SK-N-SH (cell line): Measurements from ENCODE around the gene RGS7. TPM values are rescaled to one million over a fixed set of nuclear protein-coding genes. Genes with fewer than 3 reads are reported as not detected.

Experiments used
- CTCF ChIA-PET: fragments of 300-600, 350-600 bp; formaldehyde crosslinking; extraction: SDS; loops from one replicate; lab custom pipeline; 2021; lab: Yijun Ruan, JAX
- POLR2A ChIA-PET: fragments of 350-600 bp; sonication (Branson Sonifier 250); formaldehyde crosslinking; extraction: SDS; loops from one replicate; lab custom pipeline; 2020; ENCODE audit warnings: antibody characterized with exemption, inconsistent platforms; lab: Yijun Ruan, JAX
- DNase-seq: peaks from one replicate; pipeline ENCODE4 v3.0.0; 2012
- H2AFZ ChIP-seq: fragments of 200-600 bp; sonication (generic); 2 replicates; pipeline ENCODE4 v1.8.1; 2016; ENCODE audit warnings: antibody characterized with exemption, mild to moderate bottlenecking, low read depth
- H3F3A ChIP-seq: fragments of 200-600 bp; sonication (generic); replicated peaks from 2 replicates; pipeline ENCODE3; 2016; ENCODE audit warnings: antibody characterized with exemption, mild to moderate bottlenecking; ENCODE audit not compliant: insufficient read depth
- H3K27ac ChIP-seq, 2 experiments: fragments of 200-500 bp in 1 of 2; fragments of 200-600 bp in 1 of 2; sonication (Bioruptor generic) in 1 of 2; sonication (generic), shearing (Covaris generic) in 1 of 2; 2 replicates each; pipeline versions ENCODE4 v1.5.1 to v1.6.1; 2014 to 2016; ENCODE audit warnings: low read depth in 2 of 2, inconsistent platforms in 1 of 2, low read length in 1 of 2, mild to moderate bottlenecking in 1 of 2, mixed read lengths in 1 of 2
- H3K27me3 ChIP-seq: fragments of 200-600 bp; sonication (generic), shearing (Covaris generic); 2 replicates; pipeline ENCODE4 v1.6.1; 2016; ENCODE audit warnings: mixed run types; ENCODE audit not compliant: insufficient read depth
- H3K36me3 ChIP-seq, 2 experiments: fragments of 200-500 bp in 1 of 2; fragments of 200-600 bp in 1 of 2; sonication (Bioruptor generic) in 1 of 2; sonication (generic) in 1 of 2; replicated peaks in 1 of 2; 2 replicates each; pipeline versions ENCODE3 to v1.5.1; 2014 to 2016; ENCODE audit warnings: low read length in 1 of 2, mild to moderate bottlenecking in 1 of 2; ENCODE audit not compliant: insufficient read depth in 2 of 2, control insufficient read depth in 1 of 2
- H3K4me1 ChIP-seq, 2 experiments: fragments of 200-500 bp in 1 of 2; fragments of 200-600 bp in 1 of 2; sonication (Bioruptor generic) in 1 of 2; sonication (generic), shearing (Covaris generic) in 1 of 2; 2 replicates each; pipeline versions ENCODE4 v1.5.1 to v1.6.1; 2014 to 2016; ENCODE audit warnings: low read depth in 1 of 2, low read length in 1 of 2, mixed run types in 1 of 2; ENCODE audit not compliant: insufficient read depth in 2 of 2, control insufficient read depth in 1 of 2
- H3K4me2 ChIP-seq: fragments of 200-600 bp; sonication (generic), shearing (Covaris generic); 2 replicates; pipeline ENCODE4 v1.6.1; 2017; ENCODE audit warnings: mixed run types
- H3K4me3 ChIP-seq, 2 experiments: fragments of 200-500 bp in 1 of 2; fragments of 200-600 bp in 1 of 2; sonication (Bioruptor generic) in 1 of 2; sonication (generic), shearing (Covaris generic) in 1 of 2; 2 replicates each; pipeline versions ENCODE4 v1.5.1 to v1.8.1; 2014 to 2016; ENCODE audit warnings: low read depth in 2 of 2, inconsistent platforms in 1 of 2, low read length in 1 of 2, mild to moderate bottlenecking in 1 of 2, mixed read lengths in 1 of 2, moderate library complexity in 1 of 2
- H3K79me2 ChIP-seq: fragments of 200-600 bp; sonication (generic); 2 replicates; pipeline ENCODE4 v1.8.1; 2017; ENCODE audit warnings: mild to moderate bottlenecking; ENCODE audit not compliant: insufficient read depth
- H3K9ac ChIP-seq: fragments of 200-600 bp; sonication (generic); 2 replicates; pipeline ENCODE4 v1.6.1; 2017; ENCODE audit warnings: mixed run types
- H3K9me2 ChIP-seq: fragments of 200-600 bp; sonication (generic); 2 replicates; pipeline ENCODE4 v1.6.1; 2017; ENCODE audit warnings: mixed run types
- H3K9me3 ChIP-seq: fragments of 200-600 bp; sonication (generic); 2 replicates; pipeline ENCODE4 v1.6.1; 2017; ENCODE audit warnings: mixed run types, mild to moderate bottlenecking, moderate library complexity
- H4K20me1 ChIP-seq: fragments of 200-600 bp; sonication (generic); 2 replicates; pipeline ENCODE4 v1.6.1; 2017; ENCODE audit warnings: mild to moderate bottlenecking, mixed run types; ENCODE audit not compliant: insufficient read depth
- CHD2 ChIP-seq: fragments of 150-350 bp; IDR thresholded peaks from 2 replicates; pipeline ENCODE4 v1.6.1; 2018; ENCODE audit warnings: low read length; ENCODE audit not compliant: partially characterized antibody
- ELF1 ChIP-seq: IDR thresholded peaks from 2 replicates; pipeline ENCODE4 v1.4.0; 2012
- FOXJ3 ChIP-seq: sonication (generic); formaldehyde crosslinking; IDR thresholded peaks from 2 replicates; pipeline ENCODE4 v1.5.1; 2020; ENCODE audit warnings: mild to moderate bottlenecking, missing genetic modification reagents
- FOXM1 ChIP-seq: IDR thresholded peaks from 2 replicates; pipeline ENCODE4 v1.4.0; 2012; ENCODE audit warnings: low read depth, mild to moderate bottlenecking
- GABPA ChIP-seq: IDR thresholded peaks from 2 replicates; pipeline ENCODE4 v1.4.0; 2012; ENCODE audit warnings: low read depth, mild to moderate bottlenecking
- GATA2 ChIP-seq: sonication (generic); formaldehyde crosslinking; IDR thresholded peaks from 2 replicates; pipeline ENCODE4 v1.5.0; 2020; ENCODE audit warnings: mild to moderate bottlenecking, missing genetic modification reagents
- MAX ChIP-seq: IDR thresholded peaks from 2 replicates; pipeline ENCODE4 v1.4.0; 2012; ENCODE audit warnings: low read depth
- MXI1 ChIP-seq: IDR thresholded peaks from 2 replicates; pipeline ENCODE4 v1.6.1; 2012; ENCODE audit warnings: mild to moderate bottlenecking, low read depth, low read length, improper control_type of control experiment
- NRF1 ChIP-seq: IDR thresholded peaks from 2 replicates; pipeline ENCODE4 v1.6.1; 2012; ENCODE audit warnings: low read depth, mild to moderate bottlenecking, low read length
- RAD21 ChIP-seq: IDR thresholded peaks from 2 replicates; pipeline ENCODE4 v1.6.1; 2012; ENCODE audit warnings: mild to moderate bottlenecking, low read length
- REST ChIP-seq: IDR thresholded peaks from 2 replicates; pipeline ENCODE4 v1.6.1; 2012; ENCODE audit warnings: mild to moderate bottlenecking, low read depth, low read length, moderate library complexity
- TAF1 ChIP-seq: IDR thresholded peaks from 2 replicates; pipeline ENCODE4 v1.6.1; 2012; ENCODE audit warnings: low read depth, mild to moderate bottlenecking, low read length, moderate library complexity, borderline replicate concordance
- YY1 ChIP-seq: IDR thresholded peaks from 2 replicates; pipeline ENCODE4 v1.4.0; 2012; ENCODE audit warnings: low read depth, mild to moderate bottlenecking
- WGBS: methylation state at CpG from one replicate; pipeline ENCODE4 v1.1.6; 2017; ENCODE audit warnings: low lambda C conversion rate; 5-methylcytosine and 5-hydroxymethylcytosine counted together
- polyA plus RNA-seq, 3 experiments: library from polyadenylated mRNA; depleted of rRNA; stranded (reverse); fragments of >200 nt; gene quantifications; 2 replicates each; pipeline ENCODE4 v1.2.3, GENCODE V29; 2012
- TF ChIP-seq, protein P1 (sequence below): fragments of 150-350 bp; IDR thresholded peaks from 2 replicates; pipeline ENCODE4 v1.6.1; 2016; ENCODE audit warnings: mild to moderate bottlenecking, low read depth, low read length
- TF ChIP-seq, protein P2 (sequence below): IDR thresholded peaks from 2 replicates; pipeline ENCODE4 v1.4.0; 2012; ENCODE audit warnings: low read depth, borderline replicate concordance

Gene RGS7
- polyA plus RNA-seq, 1 of the 3 experiments (the other 2 are of a cell fraction): 0.36 TPM

DNA sequence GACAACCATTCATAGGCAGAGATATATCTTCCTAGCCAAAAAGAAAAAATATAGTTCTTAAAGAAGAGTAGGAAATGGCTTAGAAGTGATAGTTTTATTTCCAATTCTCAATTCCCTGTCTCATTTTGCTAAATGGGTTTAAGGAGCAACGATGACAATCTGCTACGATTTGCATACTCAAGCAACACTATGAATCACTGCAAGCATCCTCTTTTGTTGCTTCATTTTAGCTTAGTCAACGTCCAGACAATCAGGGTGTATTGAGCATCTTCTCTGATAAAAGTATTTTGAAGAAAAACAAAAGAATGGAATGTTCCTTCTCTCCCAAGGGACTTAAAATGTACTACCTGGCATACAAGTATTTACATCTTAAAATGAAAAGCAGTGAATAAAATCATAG is 80.6 kb downstream of the RGS7 start:
- H3K4me2 ChIP-seq: no peak overlapping the region
- no peaks in the 10 kb centered on the region for H4K20me1 ChIP-seq
- TF ChIP-seq FOXJ3 (CRISPR knock-in tag): no peak
- TF ChIP-seq, protein P1, sequence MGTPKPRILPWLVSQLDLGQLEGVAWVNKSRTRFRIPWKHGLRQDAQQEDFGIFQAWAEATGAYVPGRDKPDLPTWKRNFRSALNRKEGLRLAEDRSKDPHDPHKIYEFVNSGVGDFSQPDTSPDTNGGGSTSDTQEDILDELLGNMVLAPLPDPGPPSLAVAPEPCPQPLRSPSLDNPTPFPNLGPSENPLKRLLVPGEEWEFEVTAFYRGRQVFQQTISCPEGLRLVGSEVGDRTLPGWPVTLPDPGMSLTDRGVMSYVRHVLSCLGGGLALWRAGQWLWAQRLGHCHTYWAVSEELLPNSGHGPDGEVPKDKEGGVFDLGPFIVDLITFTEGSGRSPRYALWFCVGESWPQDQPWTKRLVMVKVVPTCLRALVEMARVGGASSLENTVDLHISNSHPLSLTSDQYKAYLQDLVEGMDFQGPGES: no peak
- no peak for TF ChIP-seq NRF1
- TF ChIP-seq TAF1: no peak
- no peak for TF ChIP-seq RAD21
- no peak for TF ChIP-seq MXI1
- no peak for TF ChIP-seq FOXM1
- TF ChIP-seq GATA2 (CRISPR knock-in tag): no peak
- TF ChIP-seq, protein P2, sequence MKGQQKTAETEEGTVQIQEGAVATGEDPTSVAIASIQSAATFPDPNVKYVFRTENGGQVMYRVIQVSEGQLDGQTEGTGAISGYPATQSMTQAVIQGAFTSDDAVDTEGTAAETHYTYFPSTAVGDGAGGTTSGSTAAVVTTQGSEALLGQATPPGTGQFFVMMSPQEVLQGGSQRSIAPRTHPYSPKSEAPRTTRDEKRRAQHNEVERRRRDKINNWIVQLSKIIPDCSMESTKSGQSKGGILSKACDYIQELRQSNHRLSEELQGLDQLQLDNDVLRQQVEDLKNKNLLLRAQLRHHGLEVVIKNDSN: no peak
- TF ChIP-seq CHD2: no peak
- no peak for TF ChIP-seq ELF1
- no peak for TF ChIP-seq REST
- no peak for TF ChIP-seq GABPA
- TF ChIP-seq YY1: no peak
- no peak for TF ChIP-seq MAX
- TF ChIP-seq, all 33 proteins: peak for 0
- Histone ChIP-seq H3K36me3 (no peaks in the 10 kb centered on the region), H3F3A (no peaks in the 10 kb centered on the region), H2AFZ (no peak overlapping the region), H3K4me3 (no peak overlapping the region), H3K27me3 (no peaks in the 10 kb centered on the region), H3K9me3 (peaks cover 4% of the 10 kb centered on the region; the same call in 1 of the 2 replicates), H3K27ac (peak overlapping the region in 1 of 2 experiments; percentile 91; a peak in 2 of 4 replicates), H3K79me2 (no peaks in the 10 kb centered on the region), H3K9me2 (no peaks in the 10 kb centered on the region), H3K4me1 (no peaks in the 10 kb centered on the region; a peak in 1 of 4 replicates), H3K9ac (no peak overlapping the region)
- DNase-seq: no peak
- ChIA-PET POLR2A (no interaction called here), CTCF (interaction anchor here (0.8 kb wide), 1 partner anchor 26 kb away, joined by 3 read pairs; no protein-coding TSS in a partner anchor)
- WGBS: 29% methylated on average over 3 of the region's 3 CpGs
